H1 (cell line): Measurements from ENCODE around the gene CD46. TPM values are rescaled to one million over a fixed set of nuclear protein-coding genes. Genes with fewer than 3 reads are reported as not detected.

Source experiments
- CTCF ChIA-PET: fragments of 300-600 bp; sonication (Branson Sonifier 250); formaldehyde crosslinking; loops from one replicate; lab custom pipeline; 2021; ENCODE audit not compliant: partially characterized antibody; lab: Charles Lee
- POLR2A ChIA-PET: fragments of 300-600 bp; sonication (Branson Sonifier 250); formaldehyde crosslinking; loops from one replicate; lab custom pipeline; 2021; ENCODE audit warnings: inconsistent platforms; ENCODE audit not compliant: partially characterized antibody; lab: Charles Lee
- DNase-seq, 2 experiments: peaks; one replicate each; pipeline versions ENCODE4 v3.0.0 to v3.0.0-alpha.2; 2010 to 2022; ENCODE audit warnings: low spot score in 2 of 2, low read depth in 1 of 2, mixed read lengths in 1 of 2
- FAIRE-seq: peaks from 2 replicates; lab custom pipeline; 2011; peaks lifted over from hg19 to GRCh38; lab: Jason Lieb, UNC
- H2AFZ ChIP-seq: 2 replicates; pipeline ENCODE4 v1.8.1; 2012; ENCODE audit warnings: low read length, inconsistent platforms
- H2AK5ac ChIP-seq: 2 replicates; pipeline ENCODE4 v1.6.1; 2013; ENCODE audit warnings: low read depth, low read length
- H2BK120ac ChIP-seq: replicated peaks from 2 replicates; pipeline ENCODE3; 2013; ENCODE audit warnings: low read depth, low read length, inconsistent platforms
- H2BK12ac ChIP-seq: 2 replicates; pipeline ENCODE4 v1.6.1; 2013; ENCODE audit warnings: low read depth, low read length
- H2BK15ac ChIP-seq: 2 replicates; pipeline ENCODE4 v1.6.1; 2013; ENCODE audit warnings: low read length
- H2BK20ac ChIP-seq: 2 replicates; pipeline ENCODE4 v1.6.1; 2013; ENCODE audit warnings: low read length
- H2BK5ac ChIP-seq: 2 replicates; pipeline ENCODE4 v1.6.1; 2013; ENCODE audit warnings: low read depth, low read length
- H3K14ac ChIP-seq: 2 replicates; pipeline ENCODE4 v1.6.1; 2013; ENCODE audit warnings: inconsistent platforms; ENCODE audit not compliant: insufficient read length
- H3K18ac ChIP-seq: 2 replicates; pipeline ENCODE4 v1.6.1; 2013; ENCODE audit warnings: low read length; ENCODE audit errors: extremely low read depth
- H3K23ac ChIP-seq: 2 replicates; pipeline ENCODE4 v1.6.1; 2013; ENCODE audit warnings: inconsistent platforms; ENCODE audit not compliant: insufficient read length
- H3K23me2 ChIP-seq: 2 replicates; pipeline ENCODE4 v1.6.1; 2013; ENCODE audit warnings: low read depth, low read length
- H3K27ac ChIP-seq: 2 replicates; pipeline ENCODE4 v1.6.1; 2011; ENCODE audit warnings: low read depth, low read length, inconsistent platforms
- H3K27me3 ChIP-seq, 4 experiments: replicated peaks in 1 of 4; 1 replicate in 1 of 4; 2 replicates in 3 of 4; pipeline versions ENCODE4 v1.6.1 to v1.8.1; 2011 to 2013; ENCODE audit warnings: low read length in 3 of 4, mild to moderate bottlenecking in 3 of 4, inconsistent platforms in 2 of 4, mixed read lengths in 2 of 4, moderate library complexity in 1 of 4; ENCODE audit not compliant: control insufficient read depth in 3 of 4, insufficient read depth in 3 of 4; ENCODE audit errors: extremely low read depth in 1 of 4
- H3K36me3 ChIP-seq, 4 experiments: 2 replicates each; pipeline versions ENCODE4 v1.6.1 to v1.8.1; 2011 to 2013; ENCODE audit warnings: mild to moderate bottlenecking in 4 of 4, low read length in 3 of 4, moderate library complexity in 2 of 4, control low read depth in 1 of 4, inconsistent platforms in 1 of 4; ENCODE audit not compliant: insufficient read depth in 4 of 4, control insufficient read depth in 2 of 4
- H3K4ac ChIP-seq: replicated peaks from 2 replicates; pipeline ENCODE3; 2013; ENCODE audit warnings: low read length, low read depth, mixed read lengths, inconsistent platforms; ENCODE audit not compliant: insufficient read length
- H3K4me1 ChIP-seq, 4 experiments: replicated peaks in 1 of 4; 1 replicate in 1 of 4; 2 replicates in 3 of 4; pipeline versions ENCODE4 v1.6.1 to v1.8.1; 2011 to 2013; ENCODE audit warnings: low read length in 3 of 4, inconsistent platforms in 2 of 4, mixed read lengths in 1 of 4; ENCODE audit not compliant: insufficient read depth in 4 of 4, control insufficient read depth in 3 of 4
- H3K4me2 ChIP-seq, 2 experiments: 2 replicates each; pipeline versions ENCODE4 v1.6.1 to v1.8.1; 2011 to 2013; ENCODE audit warnings: low read depth in 2 of 2, low read length in 2 of 2, control low read depth in 1 of 2, inconsistent platforms in 1 of 2, mild to moderate bottlenecking in 1 of 2; ENCODE audit not compliant: insufficient read depth in 1 of 2
- H3K4me3 ChIP-seq, 4 experiments: fragments of 200-600, 300-600 bp in 1 of 4; sonication (generic), shearing (Covaris generic), sonication (Bioruptor Twin) in 1 of 4; 2 replicates each; pipeline versions ENCODE4 v1.5.1 to v1.8.1; 2011 to 2016; ENCODE audit warnings: low read length in 4 of 4, low read depth in 3 of 4, control low read depth in 2 of 4, inconsistent platforms in 2 of 4, mild to moderate bottlenecking in 2 of 4, mixed read lengths in 1 of 4, moderate library complexity in 1 of 4; ENCODE audit not compliant: insufficient read depth in 2 of 4; ENCODE audit errors: extremely low read depth in 1 of 4
- H3K56ac ChIP-seq: replicated peaks from 2 replicates; pipeline ENCODE3; 2013; ENCODE audit warnings: low read depth, mild to moderate bottlenecking, mixed read lengths, low read length, inconsistent platforms; ENCODE audit not compliant: insufficient read length
- H3K79me1 ChIP-seq: 2 replicates; pipeline ENCODE4 v1.6.1; 2013; ENCODE audit warnings: low read depth, low read length, control low read depth
- H3K79me2 ChIP-seq, 2 experiments: 2 replicates each; pipeline versions ENCODE4 v1.6.1 to v1.8.1; 2012 to 2013; ENCODE audit warnings: low read length in 2 of 2, mild to moderate bottlenecking in 2 of 2, inconsistent platforms in 1 of 2; ENCODE audit not compliant: insufficient read depth in 2 of 2, control insufficient read depth in 1 of 2
- H3K9ac ChIP-seq, 4 experiments: replicated peaks in 1 of 4; 1 replicate in 1 of 4; 2 replicates in 3 of 4; pipeline versions ENCODE4 v1.6.1 to v1.8.1; 2011 to 2013; ENCODE audit warnings: low read depth in 3 of 4, low read length in 3 of 4, control low read depth in 2 of 4, mild to moderate bottlenecking in 2 of 4, moderate library complexity in 2 of 4, inconsistent platforms in 1 of 4; ENCODE audit errors: extremely low read depth in 1 of 4
- H3K9me3 ChIP-seq, 2 experiments: 2 replicates each; pipeline versions ENCODE4 v1.6.1 to v1.8.1; 2012 to 2013; ENCODE audit warnings: mild to moderate bottlenecking in 2 of 2, moderate library complexity in 2 of 2, control low read depth in 1 of 2, inconsistent platforms in 1 of 2, low read depth in 1 of 2, low read length in 1 of 2, mixed read lengths in 1 of 2; ENCODE audit not compliant: insufficient read depth in 2 of 2
- H4K20me1 ChIP-seq, 2 experiments: replicated peaks in 1 of 2; 2 replicates each; pipeline versions ENCODE3 to v1.8.1; 2011 to 2013; ENCODE audit warnings: inconsistent platforms in 2 of 2, low read length in 2 of 2, mild to moderate bottlenecking in 1 of 2; ENCODE audit not compliant: insufficient read depth in 2 of 2, control insufficient read depth in 1 of 2
- H4K5ac ChIP-seq: 2 replicates; pipeline ENCODE4 v1.6.1; 2013; ENCODE audit warnings: low read length, low read depth, mixed read lengths, inconsistent platforms; ENCODE audit not compliant: insufficient read length
- H4K8ac ChIP-seq: 2 replicates; pipeline ENCODE4 v1.8.0; 2013; ENCODE audit warnings: mild to moderate bottlenecking, moderate library complexity, low read length, inconsistent platforms; ENCODE audit not compliant: insufficient read depth; ENCODE audit errors: extremely low read depth
- H4K91ac ChIP-seq: replicated peaks from 2 replicates; pipeline ENCODE3; 2013; ENCODE audit warnings: low read length, mixed read lengths, inconsistent platforms; ENCODE audit not compliant: insufficient read length
- CHD1 ChIP-seq: IDR thresholded peaks from 2 replicates; pipeline ENCODE4 v1.6.1; 2012; ENCODE audit warnings: low read depth, low read length, improper control_type of control experiment
- KDM1A ChIP-seq: fragments of 200-600, 300-600 bp; sonication (generic); IDR thresholded peaks from 2 replicates; pipeline ENCODE4 v1.7.1; 2016; ENCODE audit warnings: mild to moderate bottlenecking, low read length, borderline replicate concordance
- NRF1 ChIP-seq: IDR thresholded peaks from 2 replicates; pipeline ENCODE4 v1.6.1; 2011; ENCODE audit warnings: mild to moderate bottlenecking, low read depth, low read length, improper control_type of control experiment
- SP1 ChIP-seq: IDR thresholded peaks from 2 replicates; pipeline ENCODE4 v1.6.1; 2011; ENCODE audit warnings: low read depth, low read length
- TBP ChIP-seq: IDR thresholded peaks from 2 replicates; pipeline ENCODE4 v1.6.1; 2011; ENCODE audit warnings: low read depth, low read length, improper control_type of control experiment
- TCF12 ChIP-seq: IDR thresholded peaks from 2 replicates; pipeline ENCODE4 v1.6.1; 2011; ENCODE audit warnings: low read depth, mild to moderate bottlenecking, low read length
- ZNF274 ChIP-seq: IDR thresholded peaks from 2 replicates; pipeline ENCODE4 v1.7.0; 2012; ENCODE audit warnings: low read length, borderline replicate concordance; ENCODE audit errors: extremely low read depth
- WGBS, 2 experiments: shearing (Covaris generic) in 1 of 2; methylation state at CpG; one replicate each; pipeline versions ENCODE4 v1.1.6 to v1.1.7; 2013 to 2015; ENCODE audit warnings: low lambda C conversion rate in 2 of 2, mixed read lengths in 2 of 2, inconsistent platforms in 1 of 2, low coverage in 1 of 2, missing lambda C conversion rate in 1 of 2; ENCODE audit not compliant: insufficient replicate concordance in 2 of 2, insufficient coverage in 1 of 2, insufficient read length in 1 of 2; ENCODE audit errors: extremely low coverage in 1 of 2, missing lambda C conversion rate in 1 of 2; 5-methylcytosine and 5-hydroxymethylcytosine counted together
- polyA plus RNA-seq, 7 experiments: library from polyadenylated mRNA; depleted of rRNA in 3 of 7; stranded (reverse) in 5 of 7; unstranded in 2 of 7; fragments of >200 nt in 5 of 7; fragments of 200-250 nt in 2 of 7; gene quantifications; 1 replicate in 5 of 7; 2 replicates in 1 of 7; 4 replicates in 1 of 7; pipeline versions ENCODE4 v1.2.1 to v1.2.3, GENCODE V29; 2011 to 2013; ENCODE audit warnings: missing spikeins in 2 of 7, mixed read lengths in 2 of 7
- total RNA-seq: library from RNA; stranded (reverse); fragmentation: NEBNext Ultra II Directional; extraction: Animal tissue kit (Norgen Biotek cat#: 25700); gene quantifications from 2 replicates; pipeline ENCODE4 v1.2.1, GENCODE V29; 2021

Gene CD46
- total and polyA plus RNA-seq, 2 of the 8 experiments (the other 6 are each of a cell fraction or from before 2014, with no cell fraction given) = 60.9 to 113 TPM

GRCh38 chr1:207817778-207818751, 66.2 kb downstream of the CD46 start:
- ChIA-PET CTCF (interaction anchor here (1.4 to 6.4 kb wide), 6 partner anchors 7 to 66 kb away, joined by 4 to 54 read pairs (median 6); no protein-coding TSS in a partner anchor), POLR2A (interaction anchor here (0.9 to 1.5 kb wide), 3 partner anchors 18 to 67 kb away, joined by 3 to 4 read pairs (median 4); no protein-coding TSS in a partner anchor)
- H2BK5ac ChIP-seq = no peak overlapping the region
- no peaks in the 10 kb centered on the region for H3K36me3 ChIP-seq
- no peaks in the 10 kb centered on the region for H3K9me3 ChIP-seq
- no peak overlapping the region for H3K56ac ChIP-seq
- no peak overlapping the region for H3K18ac ChIP-seq
- H3K4me1 ChIP-seq = peaks cover 0 to 3% (median 0%) of the 10 kb centered on the region in 4 experiments; a peak in 1 of 7 replicates
- H3K79me1 ChIP-seq = no peaks in the 10 kb centered on the region
- no peak overlapping the region for H3K4ac ChIP-seq
- H3K23ac ChIP-seq = no peak overlapping the region
- H3K79me2 ChIP-seq = no peaks in the 10 kb centered on the region
- no peak for DNase-seq
- H3K9ac ChIP-seq = no peak overlapping the region
- no peak overlapping the region for H4K8ac ChIP-seq
- TF ChIP-seq ZNF274 (no peak), NRF1 (no peak), KDM1A (no peak), CHD1 (no peak), TBP (no peak), TCF12 (no peak), SP1 (no peak)
- no peak overlapping the region for H3K4me3 ChIP-seq
- no peak overlapping the region for H4K5ac ChIP-seq
- H2BK120ac ChIP-seq = no peak overlapping the region
- no peak overlapping the region for H3K14ac ChIP-seq
- 91% methylated on average over 19 of the region's 48 CpGs; no CpG with 5 or more reads in 1 of the 2 experiments for WGBS, 2 experiments
- no peaks in the 10 kb centered on the region for H3K27me3 ChIP-seq
- H2AK5ac ChIP-seq = no peak overlapping the region
- H3K23me2 ChIP-seq = no peaks in the 10 kb centered on the region
- no peak overlapping the region for H2BK20ac ChIP-seq
- H4K91ac ChIP-seq = no peak overlapping the region
- no peak overlapping the region for H2BK15ac ChIP-seq
- no peak overlapping the region for H2AFZ ChIP-seq
- no peaks in the 10 kb centered on the region for H4K20me1 ChIP-seq
- no peak for FAIRE-seq
- no peak overlapping the region for H3K27ac ChIP-seq
- H2BK12ac ChIP-seq = no peak overlapping the region
- H3K4me2 ChIP-seq = no peak overlapping the region
